RWPE2 (cell line): ENCODE results near the gene ZNF639.

ENCODE experiments used
- ATAC-seq: fragments of 200-7000 bp; cut with Tn5 transposase; 3 replicates; pipeline ENCODE4 v1.9.1; 2021; ENCODE audit warnings: low read depth
- DNase-seq: peaks from one replicate; pipeline ENCODE4 v3.0.0-alpha.2; 2020; ENCODE audit warnings: low spot score
- H3K27ac ChIP-seq: fragments of 450-650 bp; 2 replicates; pipeline ENCODE4 v1.5.1; 2017; ENCODE audit warnings: mild to moderate bottlenecking; ENCODE audit not compliant: poor library complexity, severe bottlenecking
- H3K27me3 ChIP-seq: fragments of 250-450 bp; sonication (Bioruptor Pico); 2 replicates; pipeline ENCODE4 v1.5.1; 2021; ENCODE audit warnings: mild to moderate bottlenecking, moderate library complexity; ENCODE audit not compliant: insufficient read depth, poor library complexity, severe bottlenecking
- H3K36me3 ChIP-seq: fragments of 250-450 bp; sonication (Bioruptor Pico); 2 replicates; pipeline ENCODE4 v1.5.1; 2020; ENCODE audit warnings: low read depth, mild to moderate bottlenecking, moderate library complexity
- H3K4me1 ChIP-seq: fragments of 250-450 bp; sonication (Bioruptor Pico); 2 replicates; pipeline ENCODE4 v1.5.1; 2021; ENCODE audit warnings: mild to moderate bottlenecking, moderate library complexity; ENCODE audit not compliant: insufficient read depth, poor library complexity, severe bottlenecking
- H3K4me3 ChIP-seq: fragments of 250-450 bp; sonication (Bioruptor Pico); 2 replicates; pipeline ENCODE4 v1.5.1; 2021; ENCODE audit warnings: mild to moderate bottlenecking, moderate library complexity; ENCODE audit not compliant: severe bottlenecking
- H3K9me3 ChIP-seq: fragments of 250-450 bp; sonication (Bioruptor Pico); 2 replicates; pipeline ENCODE4 v1.5.1; 2021; ENCODE audit warnings: mild to moderate bottlenecking, moderate library complexity; ENCODE audit not compliant: severe bottlenecking
- TF ChIP-seq, protein P1 (sequence below): fragments of 450-650 bp; IDR thresholded peaks from one replicate; pipeline ENCODE4 v1.5.1; 2017; ENCODE audit warnings: mild to moderate bottlenecking, moderate library complexity; ENCODE audit not compliant: poor library complexity, severe bottlenecking

The ZNF639 gene

DNA sequence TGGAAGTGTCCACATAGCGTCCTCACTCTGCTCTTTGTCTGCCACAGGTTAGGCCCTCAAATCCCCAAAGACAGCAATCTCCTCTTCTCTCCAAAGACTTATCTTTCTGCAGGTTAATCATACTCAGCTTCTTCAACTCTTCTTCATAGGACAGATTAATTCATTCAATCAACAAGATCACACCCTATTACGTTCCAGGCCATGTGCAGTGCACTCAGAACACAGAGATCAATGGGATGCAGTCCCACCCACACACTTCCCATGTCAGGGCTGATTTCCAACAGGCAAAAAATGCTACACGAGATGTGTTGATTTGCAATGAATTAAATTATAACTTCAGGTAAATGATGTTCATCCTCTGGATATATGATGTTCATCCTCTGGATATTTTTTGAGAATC is 33.5 kb upstream of the ZNF639 start:
- Histone ChIP-seq H3K36me3 (no peaks in the 10 kb centered on the region), H3K27me3 (no peaks in the 10 kb centered on the region), H3K9me3 (no peaks in the 10 kb centered on the region), H3K27ac (no peak overlapping the region), H3K4me3 (no peak overlapping the region), H3K4me1 (no peaks in the 10 kb centered on the region)
- TF ChIP-seq, protein P1, sequence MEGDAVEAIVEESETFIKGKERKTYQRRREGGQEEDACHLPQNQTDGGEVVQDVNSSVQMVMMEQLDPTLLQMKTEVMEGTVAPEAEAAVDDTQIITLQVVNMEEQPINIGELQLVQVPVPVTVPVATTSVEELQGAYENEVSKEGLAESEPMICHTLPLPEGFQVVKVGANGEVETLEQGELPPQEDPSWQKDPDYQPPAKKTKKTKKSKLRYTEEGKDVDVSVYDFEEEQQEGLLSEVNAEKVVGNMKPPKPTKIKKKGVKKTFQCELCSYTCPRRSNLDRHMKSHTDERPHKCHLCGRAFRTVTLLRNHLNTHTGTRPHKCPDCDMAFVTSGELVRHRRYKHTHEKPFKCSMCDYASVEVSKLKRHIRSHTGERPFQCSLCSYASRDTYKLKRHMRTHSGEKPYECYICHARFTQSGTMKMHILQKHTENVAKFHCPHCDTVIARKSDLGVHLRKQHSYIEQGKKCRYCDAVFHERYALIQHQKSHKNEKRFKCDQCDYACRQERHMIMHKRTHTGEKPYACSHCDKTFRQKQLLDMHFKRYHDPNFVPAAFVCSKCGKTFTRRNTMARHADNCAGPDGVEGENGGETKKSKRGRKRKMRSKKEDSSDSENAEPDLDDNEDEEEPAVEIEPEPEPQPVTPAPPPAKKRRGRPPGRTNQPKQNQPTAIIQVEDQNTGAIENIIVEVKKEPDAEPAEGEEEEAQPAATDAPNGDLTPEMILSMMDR = no peak
- DNase-seq (no peak), ATAC-seq (no peak)

DNA sequence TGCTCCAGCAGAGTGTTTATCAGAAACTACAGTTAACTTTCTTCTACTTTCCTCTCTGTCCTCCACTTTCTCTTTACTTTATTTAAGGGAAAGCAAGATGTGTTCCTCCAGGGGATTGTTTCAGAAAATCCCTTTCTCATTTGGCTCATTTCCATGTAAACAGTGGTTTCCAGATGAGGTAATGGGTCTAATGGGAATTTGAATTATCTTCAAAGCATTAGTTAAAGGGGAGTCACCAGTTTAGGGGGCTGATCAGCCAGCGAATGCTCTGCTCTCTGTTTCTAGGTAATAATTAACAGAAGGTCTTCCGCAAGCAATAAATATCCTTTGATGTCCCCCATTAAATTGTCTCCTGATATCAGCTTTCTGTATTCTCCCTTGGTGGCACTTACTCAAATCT is 30.4 kb upstream of the ZNF639 start:
- Histone ChIP-seq H3K4me3 (no peak overlapping the region), H3K27me3 (no peaks in the 10 kb centered on the region), H3K27ac (no peak overlapping the region), H3K4me1 (no peaks in the 10 kb centered on the region), H3K9me3 (no peaks in the 10 kb centered on the region), H3K36me3 (no peaks in the 10 kb centered on the region)
- no peak for ATAC-seq
- no peak for DNase-seq
- TF ChIP-seq, protein P1 = no peak

DNA sequence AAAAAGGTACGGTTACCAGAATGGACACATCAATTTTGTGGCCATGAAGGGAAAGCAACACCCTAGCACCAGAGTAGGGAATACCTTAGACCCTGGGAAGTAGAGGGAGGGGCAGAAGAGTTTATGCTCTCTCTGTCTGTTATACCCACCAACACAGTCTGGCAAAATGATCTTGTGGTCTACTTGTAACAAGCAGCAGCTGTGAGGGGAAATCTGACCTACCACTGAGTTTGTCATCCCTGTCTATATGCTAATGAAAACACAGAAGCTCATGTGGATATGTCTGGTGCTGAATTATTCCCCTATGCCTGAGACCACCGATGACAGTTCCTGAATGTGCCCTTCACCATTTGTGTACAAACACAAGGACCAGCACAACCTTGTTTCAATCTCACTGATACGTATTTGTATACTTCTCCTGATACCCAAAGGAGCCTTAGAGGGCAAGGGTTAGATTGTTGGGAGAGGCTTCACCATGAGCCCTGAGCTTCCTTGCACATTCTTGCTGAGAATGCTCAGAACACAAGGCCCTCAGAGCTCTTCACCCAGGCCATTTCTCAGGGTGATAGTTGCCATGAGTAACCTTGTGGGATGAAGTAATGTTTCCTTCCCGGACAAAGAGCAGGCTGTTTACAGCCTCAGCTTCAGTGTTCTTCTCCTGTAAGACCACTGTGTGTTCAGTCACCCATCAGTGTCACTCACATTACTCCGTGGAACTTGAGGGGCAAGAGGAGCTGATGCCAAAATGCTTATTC is 24.7 kb upstream of the ZNF639 start:
- no peak overlapping the region for H3K4me3 ChIP-seq
- no peaks in the 10 kb centered on the region for H3K27me3 ChIP-seq
- ATAC-seq (no peak), DNase-seq (no peak)
- H3K4me1 ChIP-seq = no peaks in the 10 kb centered on the region
- no peak overlapping the region for H3K27ac ChIP-seq
- no peaks in the 10 kb centered on the region for H3K36me3 ChIP-seq
- H3K9me3 ChIP-seq = no peaks in the 10 kb centered on the region
- TF ChIP-seq, protein P1 = no peak

DNA sequence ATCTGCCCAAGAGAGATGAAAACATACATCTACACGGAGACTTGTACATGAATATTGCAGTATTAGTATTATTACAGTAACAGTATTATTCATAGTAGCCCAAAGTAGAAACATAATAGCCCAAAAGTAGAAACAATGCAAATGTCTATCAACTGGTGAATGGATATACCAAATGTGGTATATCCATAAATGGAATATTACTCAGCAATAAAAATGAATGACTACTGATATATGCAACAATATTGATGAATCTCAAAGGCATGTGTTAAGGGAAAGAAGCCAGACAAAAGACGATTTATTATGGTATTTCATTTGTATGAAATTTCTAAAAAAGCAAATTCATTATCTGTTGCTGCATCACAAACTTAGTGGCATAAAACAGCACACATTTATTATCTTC is 23.5 kb upstream of the ZNF639 start:
- TF ChIP-seq, protein P1 = no peak
- DNase-seq (no peak), ATAC-seq (no peak)
- Histone ChIP-seq H3K36me3 (no peaks in the 10 kb centered on the region), H3K27me3 (no peaks in the 10 kb centered on the region), H3K9me3 (no peaks in the 10 kb centered on the region), H3K27ac (no peak overlapping the region), H3K4me3 (no peak overlapping the region), H3K4me1 (no peaks in the 10 kb centered on the region)

DNA sequence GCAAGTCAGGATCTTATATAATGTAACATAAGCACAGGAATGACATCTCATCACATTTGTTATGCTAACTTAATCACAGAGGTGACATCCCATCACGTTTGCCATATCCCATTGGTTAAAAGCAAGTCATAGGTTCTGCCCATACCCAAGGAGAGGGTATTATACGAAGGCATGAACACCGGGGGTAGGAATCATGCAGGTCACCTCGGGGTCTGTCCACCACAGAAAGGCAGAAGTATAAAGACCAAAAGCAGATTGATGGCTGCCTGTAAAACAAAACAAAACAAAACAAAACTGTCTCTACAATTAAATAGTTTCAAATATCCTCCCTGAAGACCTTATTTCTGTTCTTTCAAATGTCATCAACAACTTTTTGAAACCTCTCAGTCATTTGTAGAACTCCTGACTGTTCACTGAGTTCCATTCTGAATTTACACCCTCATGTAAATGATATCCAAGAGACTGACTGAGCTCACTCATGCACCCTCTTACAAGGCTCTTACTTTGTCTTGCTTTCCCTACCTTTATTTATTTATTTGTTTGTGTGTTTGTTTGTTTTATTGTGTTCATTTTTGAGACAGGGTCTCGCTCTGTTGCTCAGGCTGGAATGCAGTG is 22.7 kb upstream of the ZNF639 start:
- Histone ChIP-seq H3K4me3 (no peak overlapping the region), H3K27ac (no peak overlapping the region), H3K36me3 (no peaks in the 10 kb centered on the region), H3K9me3 (no peaks in the 10 kb centered on the region), H3K27me3 (no peaks in the 10 kb centered on the region), H3K4me1 (no peaks in the 10 kb centered on the region)
- ATAC-seq (no peak), DNase-seq (no peak)
- TF ChIP-seq, protein P1 = no peak
